Endothelial cell (in vitro differentiated cells): ENCODE data around the gene DISC1. TPM values are rescaled to one million over a fixed set of nuclear protein-coding genes. Genes with fewer than 3 reads are reported as not detected.

Experiments
- DNase-seq: peaks from one replicate; pipeline ENCODE4 v3.0.0; 2021; ENCODE audit warnings: low spot score
- H3K27ac Mint-ChIP-seq: one replicate; pipeline ENCODE4 v1.8.0; 2021; ENCODE audit warnings: mixed read lengths, inconsistent platforms; ENCODE audit not compliant: unreplicated experiment
- H3K27me3 Mint-ChIP-seq: one replicate; pipeline ENCODE4 v1.8.0; 2021; ENCODE audit warnings: mild to moderate bottlenecking, moderate library complexity, mixed read lengths, inconsistent platforms; ENCODE audit not compliant: unreplicated experiment
- H3K36me3 Mint-ChIP-seq: one replicate; pipeline ENCODE4 v1.8.0; 2021; ENCODE audit warnings: mild to moderate bottlenecking, low read depth, mixed read lengths, inconsistent platforms; ENCODE audit not compliant: unreplicated experiment
- H3K4me1 Mint-ChIP-seq: one replicate; pipeline ENCODE4 v1.8.0; 2021; ENCODE audit warnings: mild to moderate bottlenecking, mixed read lengths, inconsistent platforms; ENCODE audit not compliant: unreplicated experiment
- H3K4me3 Mint-ChIP-seq: one replicate; pipeline ENCODE4 v1.8.0; 2021; ENCODE audit warnings: mild to moderate bottlenecking, mixed read lengths, inconsistent platforms; ENCODE audit not compliant: unreplicated experiment
- H3K9me3 Mint-ChIP-seq: one replicate; pipeline ENCODE4 v1.8.0; 2021; ENCODE audit warnings: mixed read lengths, inconsistent platforms; ENCODE audit not compliant: unreplicated experiment
- CTCF ChIP-seq: fragments of 200-600 bp; sonication (generic); IDR thresholded peaks from one replicate; pipeline ENCODE4 v1.5.0; 2021; ENCODE audit warnings: antibody characterized with exemption; ENCODE audit not compliant: unreplicated experiment
- total RNA-seq: library from RNA; stranded (reverse); fragmentation: NEBNext Ultra II Directional; extraction: Animal tissue kit (Norgen Biotek cat#: 25700); gene quantifications from one replicate; pipeline ENCODE4 v1.2.1, GENCODE V29; 2021; ENCODE audit not compliant: unreplicated experiment

The DISC1 gene
- total RNA-seq, 1 donor from 2014 or later: 82.5 TPM

GRCh38 chr1:231926340-231926739, 299.8 kb downstream of the DISC1 start:
- peaks cover 61% of the 10 kb centered on the region for H3K4me1 Mint-ChIP-seq
- H3K9me3 Mint-ChIP-seq: no peaks in the 10 kb centered on the region
- TF ChIP-seq CTCF: no peak
- DNase-seq: no peak
- H3K36me3 Mint-ChIP-seq: peaks cover 16% of the 10 kb centered on the region
- no peak overlapping the region for H3K4me3 Mint-ChIP-seq
- H3K27ac Mint-ChIP-seq: no peak overlapping the region
- H3K27me3 Mint-ChIP-seq: peaks cover 1% of the 10 kb centered on the region

GRCh38 chr1:231926933-231927332, 300.3 kb downstream of the DISC1 start:
- Mint-ChIP-seq H3K27me3 (peaks cover 1% of the 10 kb centered on the region), H3K4me3 (no peak overlapping the region), H3K4me1 (peaks cover 61% of the 10 kb centered on the region), H3K36me3 (peaks cover 16% of the 10 kb centered on the region), H3K9me3 (no peaks in the 10 kb centered on the region), H3K27ac (no peak overlapping the region)
- no peak for TF ChIP-seq CTCF
- DNase-seq: no peak

GRCh38 chr1:231927431-231927830, 300.8 kb downstream of the DISC1 start:
- peaks cover 17% of the 10 kb centered on the region for H3K36me3 Mint-ChIP-seq
- no peak overlapping the region for H3K4me3 Mint-ChIP-seq
- H3K27me3 Mint-ChIP-seq: peaks cover 1% of the 10 kb centered on the region
- no peaks in the 10 kb centered on the region for H3K9me3 Mint-ChIP-seq
- H3K4me1 Mint-ChIP-seq: peaks cover 59% of the 10 kb centered on the region
- no peak for TF ChIP-seq CTCF
- DNase-seq: no peak
- no peak overlapping the region for H3K27ac Mint-ChIP-seq

- Mint-ChIP-seq H3K36me3 (peaks cover 22% of the 10 kb centered on the region), H3K27ac (peak overlapping the region; percentile 95), H3K9me3 (no peaks in the 10 kb centered on the region), H3K27me3 (peaks cover 4% of the 10 kb centered on the region), H3K4me1 (peaks cover 65% of the 10 kb centered on the region), H3K4me3 (no peak overlapping the region)
- TF ChIP-seq CTCF: no peak
- no peak for DNase-seq
Observed at GRCh38 chr1:231929311-231929710, 302.7 kb downstream of the DISC1 start.

GRCh38 chr1:231930257-231930947, 303.8 kb downstream of the DISC1 start:
- Mint-ChIP-seq H3K9me3 (no peaks in the 10 kb centered on the region), H3K4me3 (peak overlapping the region; percentile 49), H3K27me3 (peaks cover 4% of the 10 kb centered on the region), H3K27ac (peak overlapping the region; percentile 95), H3K4me1 (peaks cover 70% of the 10 kb centered on the region), H3K36me3 (peaks cover 22% of the 10 kb centered on the region)
- no peak for DNase-seq
- no peak for TF ChIP-seq CTCF
